ENCODE results near the gene BAIAP2.

The BAIAP2 gene

GRCh38 chr17:81129711-81130367, 94.9 kb downstream of the BAIAP2 start (continued):
- TF ChIP-seq SNAI2 (CRISPR knock-in tag; IDR thresholded peaks at IDR 0.05): no peak
- TF ChIP-seq BACH2 (CRISPR knock-in tag; IDR thresholded peaks at IDR 0.05; ENCODE audit: borderline replicate concordance): no peak
- no peak for TF ChIP-seq ZNF70 (CRISPR knock-in tag; IDR thresholded peaks at IDR 0.05)
- TF ChIP-seq GLIS3 (CRISPR knock-in tag; IDR thresholded peaks at IDR 0.05): no peak
- no peak for TF ChIP-seq ZC3H10 (CRISPR knock-in tag; IDR thresholded peaks at IDR 0.05)
- TF ChIP-seq TOX (CRISPR knock-in tag; IDR thresholded peaks at IDR 0.05; ENCODE audit: borderline replicate concordance): no peak
- no peak for TF ChIP-seq OSR1 (CRISPR knock-in tag; IDR thresholded peaks at IDR 0.05)
- no peak for TF ChIP-seq ISL1 (CRISPR knock-in tag; IDR thresholded peaks at IDR 0.05)

DNA sequence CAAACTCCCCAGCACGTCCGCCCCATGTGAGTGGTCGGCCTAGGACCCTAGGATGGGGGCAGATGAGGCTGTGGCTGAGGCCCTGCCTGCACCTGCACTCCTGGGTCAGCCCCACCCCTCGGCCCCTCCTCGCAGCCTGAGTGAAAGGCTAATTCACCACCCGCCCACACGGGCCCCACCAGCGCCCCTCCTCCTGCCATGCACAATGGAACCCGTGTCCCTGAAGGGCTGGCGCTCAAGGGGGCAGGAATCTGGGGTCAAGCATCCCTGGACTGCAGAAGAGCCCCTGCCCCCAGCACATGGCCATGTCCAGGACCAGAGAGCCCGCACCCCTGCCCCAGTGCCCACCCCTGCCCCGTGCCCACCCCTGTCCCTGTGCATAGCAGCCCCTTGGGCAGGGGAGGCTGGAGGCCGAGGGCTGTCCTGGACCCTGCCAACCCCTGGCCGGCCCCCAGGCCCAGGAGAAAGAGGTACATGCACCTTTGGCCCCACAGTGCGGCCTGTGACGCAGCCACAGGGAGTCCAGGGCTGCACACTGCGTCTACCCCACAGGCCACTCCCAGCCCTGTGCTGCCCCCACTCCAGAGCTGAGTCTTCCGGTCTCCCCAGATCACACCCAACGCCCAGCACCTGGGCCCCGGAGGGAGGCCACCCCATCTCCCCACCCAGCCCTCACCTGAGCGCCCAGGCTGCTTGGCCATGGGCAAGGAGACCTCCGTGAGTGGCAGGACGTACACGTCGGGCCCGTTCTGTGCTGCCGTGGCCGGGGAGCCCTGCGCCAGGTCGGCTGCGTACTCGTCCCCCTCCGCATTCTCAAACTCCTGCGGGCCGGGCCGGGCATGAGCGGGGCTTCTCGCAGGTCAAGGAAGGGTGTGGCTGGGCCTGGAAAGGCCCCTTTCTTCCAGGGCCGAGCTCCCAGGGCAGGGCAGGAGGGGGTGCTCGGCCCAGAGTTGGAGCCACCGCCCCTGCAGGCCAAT, 95.7 kb downstream of the BAIAP2 start:
- no peak for ATAC-seq
- TF ChIP-seq CSDC2 (CRISPR knock-in tag; IDR thresholded peaks at IDR 0.05) (no peak), ZNF70 (CRISPR knock-in tag; IDR thresholded peaks at IDR 0.05) (no peak), PPARA (CRISPR knock-in tag; IDR thresholded peaks at IDR 0.05; ENCODE audit: borderline replicate concordance) (no peak), TOX (CRISPR knock-in tag; IDR thresholded peaks at IDR 0.05; ENCODE audit: borderline replicate concordance) (no peak)

- no peak for TF ChIP-seq ZNF8 (CRISPR knock-in tag; IDR thresholded peaks at IDR 0.05)
- no peak for TF ChIP-seq POU6F1 (CRISPR knock-in tag; IDR thresholded peaks at IDR 0.05; ENCODE audit: borderline replicate concordance, low read depth)
- TF ChIP-seq PPARA (CRISPR knock-in tag; IDR thresholded peaks at IDR 0.05; ENCODE audit: borderline replicate concordance): no peak
- no peak for TF ChIP-seq ZFP30 (CRISPR knock-in tag; IDR thresholded peaks at IDR 0.05)
- no peak for TF ChIP-seq BACH2 (CRISPR knock-in tag; IDR thresholded peaks at IDR 0.05; ENCODE audit: borderline replicate concordance)
- TF ChIP-seq SNAI2 (CRISPR knock-in tag; IDR thresholded peaks at IDR 0.05): no peak
- no peak for TF ChIP-seq ESRRG (CRISPR knock-in tag; IDR thresholded peaks at IDR 0.05)
- no peak for TF ChIP-seq ZC3H10 (CRISPR knock-in tag; IDR thresholded peaks at IDR 0.05)
- TF ChIP-seq TOX (CRISPR knock-in tag; IDR thresholded peaks at IDR 0.05; ENCODE audit: borderline replicate concordance): no peak
- TF ChIP-seq TSHZ2 (CRISPR knock-in tag; IDR thresholded peaks at IDR 0.05): no peak
- no peak for TF ChIP-seq OSR1 (CRISPR knock-in tag; IDR thresholded peaks at IDR 0.05)
- no peak for TF ChIP-seq ZNF70 (CRISPR knock-in tag; IDR thresholded peaks at IDR 0.05)
- no peak for TF ChIP-seq ZNF565 (CRISPR knock-in tag; conservative IDR thresholded peaks at IDR 0.05; ENCODE audit: low read depth)
- TF ChIP-seq ISL1 (CRISPR knock-in tag; IDR thresholded peaks at IDR 0.05): no peak
- no peak for TF ChIP-seq CREB5 (CRISPR knock-in tag; IDR thresholded peaks at IDR 0.05; ENCODE audit: low read depth)
- no peak for TF ChIP-seq GLIS3 (CRISPR knock-in tag; IDR thresholded peaks at IDR 0.05)
- no peak for TF ChIP-seq PATZ1 (CRISPR knock-in tag; IDR thresholded peaks at IDR 0.05; ENCODE audit: borderline replicate concordance)
- TF ChIP-seq, protein P1, sequence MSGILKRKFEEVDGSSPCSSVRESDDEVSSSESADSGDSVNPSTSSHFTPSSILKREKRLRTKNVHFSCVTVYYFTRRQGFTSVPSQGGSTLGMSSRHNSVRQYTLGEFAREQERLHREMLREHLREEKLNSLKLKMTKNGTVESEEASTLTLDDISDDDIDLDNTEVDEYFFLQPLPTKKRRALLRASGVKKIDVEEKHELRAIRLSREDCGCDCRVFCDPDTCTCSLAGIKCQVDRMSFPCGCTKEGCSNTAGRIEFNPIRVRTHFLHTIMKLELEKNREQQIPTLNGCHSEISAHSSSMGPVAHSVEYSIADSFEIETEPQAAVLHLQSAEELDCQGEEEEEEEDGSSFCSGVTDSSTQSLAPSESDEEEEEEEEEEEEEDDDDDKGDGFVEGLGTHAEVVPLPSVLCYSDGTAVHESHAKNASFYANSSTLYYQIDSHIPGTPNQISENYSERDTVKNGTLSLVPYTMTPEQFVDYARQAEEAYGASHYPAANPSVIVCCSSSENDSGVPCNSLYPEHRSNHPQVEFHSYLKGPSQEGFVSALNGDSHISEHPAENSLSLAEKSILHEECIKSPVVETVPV (CRISPR knock-in tag; IDR thresholded peaks at IDR 0.05): no peak
- TF ChIP-seq CSDC2 (CRISPR knock-in tag; IDR thresholded peaks at IDR 0.05): no peak
- TF ChIP-seq TCF4 (CRISPR knock-in tag; IDR thresholded peaks at IDR 0.05; ENCODE audit: borderline replicate concordance): no peak
- no peak for ATAC-seq
Measured at GRCh38 chr17:81131486-81132196, 96.7 kb downstream of the BAIAP2 start.
